Right lobe of liver (tissue), 6 donors: Measurements from ENCODE around the gene PSD4. TPM values are rescaled to one million over a fixed set of nuclear protein-coding genes. Genes with fewer than 3 reads are reported as not detected.
A peak's percentile ranks its signal among the peaks of the same experiment; 100 is the strongest.

ENCODE experiments used
- ATAC-seq, 4 donors: fragments of 200-7000 bp; cut with Tn5 transposase; one replicate each; pipeline ENCODE4 v1.9.1; 2020; ENCODE audit warnings: mild to moderate bottlenecking in 4 of 4, moderate library complexity in 4 of 4
- DNase-seq, 3 donors: peaks; one replicate each; pipeline ENCODE4 v3.0.0-alpha.2; 2020
- H3K27ac ChIP-seq, 3 donors: fragments of 200-600 bp; one replicate each; pipeline ENCODE4 v1.8.0; 2022
- H3K27me3 ChIP-seq, 2 donors: fragments of 200-600 bp; one replicate each; pipeline ENCODE4 v1.8.0; 2022
- H3K36me3 ChIP-seq, 4 donors: fragments of 200-600 bp; sonication (generic) in 1 of 4; one replicate each; pipeline versions ENCODE4 v1.5.1 to v1.8.0; 2017 to 2022; ENCODE audit warnings: control low read depth in 1 of 4
- H3K4me1 ChIP-seq, 4 donors: fragments of 200-600 bp; sonication (generic) in 1 of 4; one replicate each; pipeline versions ENCODE4 v1.5.1 to v1.8.0; 2017 to 2022; ENCODE audit warnings: control low read depth in 1 of 4
- H3K4me3 ChIP-seq, 3 donors: fragments of 200-600 bp; one replicate each; pipeline ENCODE4 v1.8.0; 2022
- H3K9me3 ChIP-seq, 4 donors: fragments of 200-600 bp; sonication (generic) in 1 of 4; one replicate each; pipeline versions ENCODE4 v1.5.1 to v1.8.0; 2017 to 2022; ENCODE audit warnings: control low read depth in 1 of 4
- POLR2A ChIP-seq: fragments of 450-650 bp; IDR thresholded peaks from one replicate; pipeline ENCODE4 v1.6.1; 2017; ENCODE audit warnings: antibody characterized with exemption, mild to moderate bottlenecking
- WGBS: methylation state at CpG from one replicate; pipeline ENCODE4 v1.1.6; 2018; ENCODE audit warnings: low coverage, low lambda C conversion rate; ENCODE audit not compliant: insufficient coverage; ENCODE audit errors: missing lambda C conversion rate; 5-methylcytosine and 5-hydroxymethylcytosine counted together
- intact Hi-C, 2 donors: fragments of 100-400 bp; cut with DNase I; formaldehyde crosslinking; loops; one replicate each; pipeline versions ENCODE4 v1.11.2 to v1.14.1; 2022
- total RNA-seq, 6 experiments: library from RNA; depleted of rRNA in 2 of 6; stranded (reverse); fragments of >200 nt in 2 of 6; fragmentation: NEBNext Ultra II Directional in 3 of 6; extraction: Animal tissue kit (Norgen Biotek cat#: 25700) in 3 of 6; gene quantifications; one replicate each; pipeline versions ENCODE4 v1.1.0 to v1.2.4, GENCODE V29; 2016 to 2023
- TF ChIP-seq, protein P1 (sequence below), 4 donors: fragments of 200-600 bp in 3 of 4; fragments of 450-650 bp in 1 of 4; IDR thresholded peaks; one replicate each; pipeline versions ENCODE4 v1.5.1 to v1.8.0; 2016 to 2022; ENCODE audit warnings: antibody characterized with exemption in 4 of 4, mild to moderate bottlenecking in 2 of 4
- donor health status: DM: no; HTN: yes; CAD: no.
- donor health status: DM: no; HTN: no; CAD: no.
- donor health status: DM: no; HTN: no; CAD: no.
- donor health status: DM: no; HTN: yes; CAD: no.
- donor health status: DM: no; HTN: yes; CAD: no.

Gene PSD4
- total RNA-seq, 6 experiments from 2014 or later, result 38.0 to 77.8 (median 58.7) TPM

GRCh38 chr2:113223813-113224212 is 50.0 kb downstream of the PSD4 start:
- no peak overlapping the region for H3K27ac ChIP-seq
- H3K36me3 ChIP-seq, result no peaks in the 10 kb centered on the region
- H3K4me3 ChIP-seq, result no peak overlapping the region
- DNase-seq, result no peak
- intact Hi-C loops, result no loop called here
- peaks cover 0 to 19% (median 4%) of the 10 kb centered on the region in 4 donors for H3K4me1 ChIP-seq
- TF ChIP-seq POLR2A, result no peak
- TF ChIP-seq, protein P1, sequence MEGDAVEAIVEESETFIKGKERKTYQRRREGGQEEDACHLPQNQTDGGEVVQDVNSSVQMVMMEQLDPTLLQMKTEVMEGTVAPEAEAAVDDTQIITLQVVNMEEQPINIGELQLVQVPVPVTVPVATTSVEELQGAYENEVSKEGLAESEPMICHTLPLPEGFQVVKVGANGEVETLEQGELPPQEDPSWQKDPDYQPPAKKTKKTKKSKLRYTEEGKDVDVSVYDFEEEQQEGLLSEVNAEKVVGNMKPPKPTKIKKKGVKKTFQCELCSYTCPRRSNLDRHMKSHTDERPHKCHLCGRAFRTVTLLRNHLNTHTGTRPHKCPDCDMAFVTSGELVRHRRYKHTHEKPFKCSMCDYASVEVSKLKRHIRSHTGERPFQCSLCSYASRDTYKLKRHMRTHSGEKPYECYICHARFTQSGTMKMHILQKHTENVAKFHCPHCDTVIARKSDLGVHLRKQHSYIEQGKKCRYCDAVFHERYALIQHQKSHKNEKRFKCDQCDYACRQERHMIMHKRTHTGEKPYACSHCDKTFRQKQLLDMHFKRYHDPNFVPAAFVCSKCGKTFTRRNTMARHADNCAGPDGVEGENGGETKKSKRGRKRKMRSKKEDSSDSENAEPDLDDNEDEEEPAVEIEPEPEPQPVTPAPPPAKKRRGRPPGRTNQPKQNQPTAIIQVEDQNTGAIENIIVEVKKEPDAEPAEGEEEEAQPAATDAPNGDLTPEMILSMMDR (IDR thresholded peaks at IDR 0.05), result no peak
- no peaks in the 10 kb centered on the region for H3K9me3 ChIP-seq
- WGBS, result 92% methylated on average over 1 of the region's 1 CpG
- no peak for ATAC-seq
- H3K27me3 ChIP-seq, result no peaks in the 10 kb centered on the region

DNA sequence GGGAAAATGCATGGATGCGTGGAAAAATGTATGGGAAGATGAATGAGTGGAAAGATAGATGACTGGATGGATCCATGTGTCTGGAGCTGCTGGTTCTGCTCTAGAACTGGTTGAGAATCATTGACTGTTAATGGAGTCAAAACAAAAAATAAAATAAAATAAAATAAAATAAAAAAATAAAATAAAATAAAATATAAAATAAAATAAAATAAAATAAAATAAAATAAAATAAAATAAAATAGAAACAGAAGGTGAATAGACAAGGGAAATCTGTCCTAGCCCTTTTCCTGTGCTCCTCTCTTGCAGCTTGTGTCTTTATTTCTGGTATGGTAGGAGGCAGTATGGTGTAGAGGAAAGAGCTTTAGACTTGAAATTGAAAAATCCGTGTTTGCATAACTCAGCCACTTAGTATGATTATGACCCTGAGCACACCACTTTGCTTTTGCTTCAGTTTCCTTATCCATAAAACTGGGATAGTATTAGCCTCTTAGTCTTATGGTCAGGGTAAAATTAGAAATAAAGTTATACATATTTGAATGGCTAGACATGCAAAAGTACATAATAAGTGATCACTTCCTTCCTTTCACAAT is 51.0 kb downstream of the PSD4 start:
- no peaks in the 10 kb centered on the region for H3K9me3 ChIP-seq
- intact Hi-C loops, result no loop called here
- ATAC-seq (no peak), DNase-seq (no peak)
- WGBS, result 53% methylated on average over 2 of the region's 2 CpGs
- peaks cover 0 to 17% (median 0%) of the 10 kb centered on the region in 4 donors for H3K4me1 ChIP-seq
- H3K36me3 ChIP-seq, result no peaks in the 10 kb centered on the region
- H3K27ac ChIP-seq, result no peak overlapping the region
- H3K4me3 ChIP-seq, result no peak overlapping the region
- no peaks in the 10 kb centered on the region for H3K27me3 ChIP-seq
- no peak for TF ChIP-seq POLR2A
- TF ChIP-seq, protein P1 (IDR thresholded peaks at IDR 0.05), result no peak

DNA sequence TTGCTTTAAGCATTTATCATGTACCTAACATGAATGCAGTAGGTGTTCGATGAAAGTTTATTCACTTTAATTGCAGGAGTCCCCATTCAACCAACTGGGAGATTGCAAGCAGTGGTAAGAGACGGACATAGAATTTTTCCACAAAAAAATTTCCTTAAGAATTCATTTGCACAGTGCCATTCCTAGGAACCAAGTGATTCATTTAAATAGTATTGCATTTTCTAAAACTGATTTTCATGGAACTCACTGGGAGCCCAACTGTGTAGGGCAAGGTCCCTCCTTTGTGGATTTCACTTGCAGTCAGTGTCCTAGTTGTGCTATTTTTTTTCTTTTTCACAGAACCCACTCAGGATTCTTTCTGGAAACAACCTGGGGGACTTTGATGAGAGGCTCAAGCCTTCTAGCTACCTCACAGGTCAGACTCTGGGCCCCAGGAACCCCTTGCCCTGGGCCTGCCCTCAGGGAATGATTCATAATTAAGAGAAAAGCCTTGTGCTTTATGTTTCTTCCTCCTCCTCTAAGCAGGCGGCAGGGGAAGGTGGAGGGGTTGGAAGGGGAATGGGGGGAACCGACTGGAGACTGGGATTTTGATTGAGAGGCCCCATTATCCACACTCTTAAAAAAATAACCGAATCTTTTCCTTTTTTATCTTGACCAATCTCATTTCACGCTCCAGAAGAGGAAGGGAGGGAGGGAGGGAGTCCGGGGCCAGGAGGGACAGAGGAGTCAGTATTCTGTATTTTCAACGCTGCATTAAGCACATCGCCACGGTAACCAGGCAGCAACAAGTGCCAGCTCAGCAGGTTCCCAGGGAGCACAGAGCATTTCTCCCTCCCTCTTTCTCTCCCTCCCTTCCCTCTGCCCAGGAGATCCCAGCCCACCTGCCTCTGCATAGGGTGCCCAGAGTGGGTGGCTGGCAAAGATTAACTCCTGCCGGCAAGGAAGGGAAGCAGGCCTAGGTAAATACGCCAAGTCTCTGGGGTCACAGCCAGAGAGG is 51.8 kb downstream of the PSD4 start:
- DNase-seq, result no peak
- H3K27ac ChIP-seq, result no peak overlapping the region
- no peaks in the 10 kb centered on the region for H3K36me3 ChIP-seq
- no peaks in the 10 kb centered on the region for H3K27me3 ChIP-seq
- TF ChIP-seq, protein P1 (IDR thresholded peaks at IDR 0.05), result no peak
- TF ChIP-seq POLR2A, result no peak
- no peak overlapping the region for H3K4me3 ChIP-seq
- intact Hi-C loops, result no loop called here
- peak; percentile 40 to 58 (median 48) for ATAC-seq
- 50% methylated on average over 12 of the region's 12 CpGs for WGBS
- H3K9me3 ChIP-seq, result no peaks in the 10 kb centered on the region
- H3K4me1 ChIP-seq, result peaks cover 0 to 9% (median 0%) of the 10 kb centered on the region in 4 donors

DNA sequence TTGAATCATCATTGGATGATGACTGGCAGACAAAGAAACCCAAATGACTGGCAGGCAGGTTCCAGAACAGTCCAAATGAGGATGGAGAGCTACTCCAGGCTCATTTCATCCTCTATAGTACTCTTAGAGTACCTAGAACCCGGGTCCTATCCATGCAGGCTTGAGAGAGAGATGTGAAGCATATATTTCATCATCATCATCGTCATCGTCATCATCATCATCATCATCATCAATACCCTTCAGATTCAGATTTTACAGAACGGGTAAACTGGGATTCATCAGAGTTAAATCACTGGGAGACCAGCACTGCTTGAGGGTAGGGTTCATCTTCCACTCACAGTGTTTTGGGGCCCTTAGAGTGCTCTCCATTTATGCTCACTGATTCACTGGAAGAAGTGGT is 52.7 kb downstream of the PSD4 start:
- WGBS, result 70% methylated on average over 4 of the region's 4 CpGs
- Histone ChIP-seq H3K36me3 (no peaks in the 10 kb centered on the region), H3K4me3 (no peak overlapping the region), H3K27me3 (no peaks in the 10 kb centered on the region), H3K9me3 (no peaks in the 10 kb centered on the region), H3K27ac (no peak overlapping the region), H3K4me1 (peaks cover 0 to 9% (median 0%) of the 10 kb centered on the region in 4 donors)
- ATAC-seq (no peak), DNase-seq (no peak)
- TF ChIP-seq, protein P1 (IDR thresholded peaks at IDR 0.05), result no peak
- no peak for TF ChIP-seq POLR2A
- intact Hi-C loops, result no loop called here
